Suprapubic skin (tissue), 4 donors: ENCODE results near the gene GRK5. TPM values are rescaled to one million over a fixed set of nuclear protein-coding genes. Genes with fewer than 3 reads are reported as not detected.
A peak's percentile ranks its signal among the peaks of the same experiment; 100 is the strongest.

Experiments used
- DNase-seq, 2 donors: peaks; one replicate each; pipeline ENCODE4 v3.0.0-alpha.2; 2019; ENCODE audit warnings: low spot score in 2 of 2
- H3K27ac ChIP-seq: fragments of 200-600 bp; sonication (generic); one replicate; pipeline ENCODE4 v1.5.1; 2019
- H3K27me3 ChIP-seq: fragments of 200-600 bp; sonication (generic); one replicate; pipeline ENCODE4 v1.5.1; 2019
- H3K36me3 ChIP-seq: fragments of 200-600 bp; sonication (generic); one replicate; pipeline ENCODE4 v1.5.1; 2019
- H3K4me1 ChIP-seq: fragments of 200-600 bp; sonication (generic); one replicate; pipeline ENCODE4 v1.5.1; 2019
- H3K4me3 ChIP-seq: fragments of 200-600 bp; sonication (generic); one replicate; pipeline ENCODE4 v1.5.1; 2019; ENCODE audit warnings: mild to moderate bottlenecking
- H3K9me3 ChIP-seq: fragments of 200-600 bp; sonication (generic); one replicate; pipeline ENCODE4 v1.5.1; 2019
- EP300 ChIP-seq: sonication (generic); formaldehyde crosslinking; IDR thresholded peaks from one replicate; pipeline ENCODE4 v1.6.1; 2017; ENCODE audit warnings: antibody characterized with exemption
- POLR2A ChIP-seq, 2 donors: fragments of 450-650 bp; IDR thresholded peaks; one replicate each; pipeline ENCODE4 v1.6.1; 2017; ENCODE audit warnings: antibody characterized with exemption in 2 of 2, mild to moderate bottlenecking in 2 of 2, moderate library complexity in 2 of 2
- POLR2AphosphoS5 ChIP-seq, 3 donors: sonication (generic); formaldehyde crosslinking; IDR thresholded peaks; one replicate each; pipeline ENCODE4 v1.6.1; 2017; ENCODE audit warnings: antibody characterized with exemption in 3 of 3
- WGBS: methylation state at CpG from one replicate; pipeline ENCODE4 v1.1.5; 2018; 5-methylcytosine and 5-hydroxymethylcytosine counted together
- total RNA-seq, 4 donors: library from RNA; depleted of rRNA; stranded (reverse); fragments of >200 nt; gene quantifications; one replicate each; pipeline ENCODE4 v1.1.0, GENCODE V29; 2016
- TF ChIP-seq, protein P1 (sequence below), 2 donors: fragments of 200-600 bp in 1 of 2; fragments of 450-650 bp in 1 of 2; sonication (generic) in 1 of 2; IDR thresholded peaks; one replicate each; pipeline ENCODE4 v1.5.1; 2016 to 2019; ENCODE audit warnings: antibody characterized with exemption in 2 of 2, mild to moderate bottlenecking in 1 of 2, moderate library complexity in 1 of 2

Gene GRK5
- 1 to 10 TPM; 4.8 to 9.0 (median 6.7) TPM for total RNA-seq

DNA sequence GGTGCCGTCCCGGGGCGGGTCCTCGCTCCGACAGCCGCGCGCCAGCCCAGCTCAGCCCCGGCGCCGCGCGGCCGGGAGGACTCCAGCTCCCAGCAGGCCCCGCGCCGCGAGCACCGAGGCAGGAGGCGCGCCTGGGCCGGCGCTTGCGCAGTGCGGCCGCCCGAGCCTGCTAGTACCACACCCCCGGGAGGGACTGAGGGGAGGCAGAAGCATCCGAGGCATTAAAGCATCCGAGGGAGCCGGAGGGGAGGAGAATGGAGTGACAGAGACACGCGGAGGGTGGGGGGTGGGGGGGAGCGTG is at the start of gene GRK5:
Gene GRK5 (plus strand): TSS at position 206 of the 301 bp plus-strand sequence. CDS start 347 bp downstream, outside the sequence.
- TF ChIP-seq POLR2A (IDR thresholded peaks at IDR 0.05) (peak in 1 of 2 donors; percentile 46), EP300 (no peak)
- H3K4me3 ChIP-seq, result peak within 1 kb of the TSS; percentile 95
- WGBS, result 2% methylated on average over 5 of the region's 34 CpGs
- H3K9me3 ChIP-seq, result no peaks in the 10 kb centered on the region
- H3K27me3 ChIP-seq, result no peaks in the 10 kb centered on the region
- H3K27ac ChIP-seq, result peak within 1 kb of the TSS; percentile 98
- DNase-seq, result peak; percentile 94 to 95
- no peaks in the 10 kb centered on the region for H3K36me3 ChIP-seq
- peaks cover 46% of the 10 kb centered on the region for H3K4me1 ChIP-seq

DNA sequence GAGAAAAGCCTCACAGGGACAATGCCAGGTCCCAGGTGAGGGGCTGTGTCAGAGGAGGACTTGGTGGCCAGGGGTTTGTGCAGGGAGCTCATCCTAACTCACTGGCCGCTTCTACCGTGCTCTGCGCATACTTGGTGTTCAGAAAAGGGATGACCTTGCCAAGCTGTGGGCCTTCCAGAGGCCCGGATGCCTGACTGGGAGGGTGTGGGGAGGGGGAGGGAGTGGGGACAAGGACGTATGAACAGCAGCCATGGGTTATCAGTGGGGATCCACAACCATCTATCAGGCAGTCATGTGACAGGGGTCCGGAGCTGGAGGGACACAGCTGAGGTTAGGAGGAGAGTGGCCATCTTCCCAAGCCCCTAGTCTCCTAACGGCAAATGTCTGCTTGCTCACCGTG is 48.0 kb upstream of the GRK5 start:
- no peaks in the 10 kb centered on the region for H3K9me3 ChIP-seq
- H3K36me3 ChIP-seq, result peaks cover 59% of the 10 kb centered on the region
- peaks cover 2% of the 10 kb centered on the region for H3K4me1 ChIP-seq
- 92% methylated on average over 8 of the region's 8 CpGs for WGBS
- no peak for DNase-seq
- TF ChIP-seq POLR2AphosphoS5 (IDR thresholded peaks at IDR 0.05), result no peak
- no peak for TF ChIP-seq EP300
- TF ChIP-seq POLR2A (IDR thresholded peaks at IDR 0.05), result no peak
- TF ChIP-seq, protein P1, sequence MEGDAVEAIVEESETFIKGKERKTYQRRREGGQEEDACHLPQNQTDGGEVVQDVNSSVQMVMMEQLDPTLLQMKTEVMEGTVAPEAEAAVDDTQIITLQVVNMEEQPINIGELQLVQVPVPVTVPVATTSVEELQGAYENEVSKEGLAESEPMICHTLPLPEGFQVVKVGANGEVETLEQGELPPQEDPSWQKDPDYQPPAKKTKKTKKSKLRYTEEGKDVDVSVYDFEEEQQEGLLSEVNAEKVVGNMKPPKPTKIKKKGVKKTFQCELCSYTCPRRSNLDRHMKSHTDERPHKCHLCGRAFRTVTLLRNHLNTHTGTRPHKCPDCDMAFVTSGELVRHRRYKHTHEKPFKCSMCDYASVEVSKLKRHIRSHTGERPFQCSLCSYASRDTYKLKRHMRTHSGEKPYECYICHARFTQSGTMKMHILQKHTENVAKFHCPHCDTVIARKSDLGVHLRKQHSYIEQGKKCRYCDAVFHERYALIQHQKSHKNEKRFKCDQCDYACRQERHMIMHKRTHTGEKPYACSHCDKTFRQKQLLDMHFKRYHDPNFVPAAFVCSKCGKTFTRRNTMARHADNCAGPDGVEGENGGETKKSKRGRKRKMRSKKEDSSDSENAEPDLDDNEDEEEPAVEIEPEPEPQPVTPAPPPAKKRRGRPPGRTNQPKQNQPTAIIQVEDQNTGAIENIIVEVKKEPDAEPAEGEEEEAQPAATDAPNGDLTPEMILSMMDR (IDR thresholded peaks at IDR 0.05), result no peak
- no peak overlapping the region for H3K27ac ChIP-seq
- H3K4me3 ChIP-seq, result no peak overlapping the region
- H3K27me3 ChIP-seq, result no peaks in the 10 kb centered on the region

DNA sequence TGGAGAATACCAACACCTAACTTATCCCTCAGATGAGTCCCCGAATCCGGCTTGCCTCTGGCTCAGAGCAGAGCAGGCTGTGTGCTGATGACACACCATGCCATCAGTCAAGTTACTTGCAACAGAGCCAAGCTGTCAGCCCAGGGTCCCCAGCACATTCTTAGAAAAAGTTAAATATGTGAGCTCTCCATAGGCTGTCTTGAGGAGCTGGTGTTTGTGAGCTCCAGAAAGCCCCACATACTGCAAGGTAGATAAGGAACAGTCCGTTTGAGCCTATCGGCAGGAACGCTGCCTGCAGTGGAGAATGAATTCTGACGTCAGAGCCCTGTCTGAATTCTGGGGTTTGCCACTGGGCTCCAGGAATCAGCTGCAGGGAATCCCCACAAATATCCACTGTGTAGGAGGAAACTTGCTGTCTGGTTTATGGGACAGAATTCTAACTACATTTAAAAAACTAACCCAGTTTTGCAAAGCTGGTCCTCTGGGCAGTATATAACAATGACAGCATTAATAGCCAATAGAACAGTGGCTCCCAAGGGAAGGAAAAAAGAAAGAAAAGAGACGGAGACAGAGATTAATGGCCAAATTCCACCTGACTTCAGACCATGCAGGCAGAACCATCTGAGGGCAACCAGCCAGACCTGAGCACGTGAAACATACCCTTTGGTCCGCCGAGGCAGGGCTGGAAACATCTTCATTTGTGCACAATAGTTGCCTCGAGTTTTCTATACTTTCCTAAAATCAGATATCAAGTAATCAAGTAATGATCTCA is 45.5 kb upstream of the GRK5 start:
- no peak for DNase-seq
- Histone ChIP-seq H3K36me3 (peaks cover 33% of the 10 kb centered on the region), H3K9me3 (no peaks in the 10 kb centered on the region), H3K27me3 (no peaks in the 10 kb centered on the region), H3K4me1 (peaks cover 19% of the 10 kb centered on the region), H3K27ac (no peak overlapping the region), H3K4me3 (no peak overlapping the region)
- TF ChIP-seq, protein P1 (IDR thresholded peaks at IDR 0.05), result no peak
- TF ChIP-seq POLR2A (IDR thresholded peaks at IDR 0.05), result no peak
- TF ChIP-seq EP300, result no peak
- no peak for TF ChIP-seq POLR2AphosphoS5 (IDR thresholded peaks at IDR 0.05)
- 65% methylated on average over 11 of the region's 11 CpGs for WGBS

DNA sequence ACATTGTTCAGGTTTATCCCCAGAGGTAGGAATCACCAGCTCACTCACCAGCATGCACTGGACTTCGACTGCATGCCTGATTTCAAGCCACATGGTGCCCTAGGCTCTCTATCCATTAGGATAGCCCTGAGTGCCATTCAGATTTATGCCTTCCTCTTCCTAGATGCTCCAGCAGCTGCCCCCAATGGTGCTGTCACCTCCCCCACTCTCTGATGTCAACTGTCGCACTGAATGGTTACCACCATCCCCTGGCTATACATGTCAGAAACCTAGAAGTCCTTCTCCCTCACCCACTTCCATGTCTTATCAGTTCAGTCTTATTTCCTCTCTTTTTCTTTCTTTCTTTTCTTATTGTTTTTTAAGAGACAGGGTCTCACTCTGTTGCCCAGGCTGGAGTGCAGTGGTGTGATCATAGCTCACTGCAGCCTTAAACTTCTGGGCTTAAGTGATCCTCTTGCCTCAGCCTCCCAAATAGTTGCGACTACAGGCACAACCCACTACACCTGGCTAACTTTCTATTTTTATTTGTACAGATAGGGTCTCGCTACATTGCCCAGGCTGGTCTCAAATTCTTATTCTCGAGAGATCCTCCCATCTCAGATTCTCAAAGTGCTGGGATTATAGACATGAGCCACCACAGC is 44.8 kb upstream of the GRK5 start:
- no peak for DNase-seq
- Histone ChIP-seq H3K4me1 (peaks cover 19% of the 10 kb centered on the region), H3K27ac (no peak overlapping the region), H3K4me3 (no peak overlapping the region), H3K27me3 (no peaks in the 10 kb centered on the region), H3K9me3 (no peaks in the 10 kb centered on the region), H3K36me3 (peaks cover 30% of the 10 kb centered on the region)
- no peak for TF ChIP-seq EP300
- no peak for TF ChIP-seq POLR2A (IDR thresholded peaks at IDR 0.05)
- TF ChIP-seq, protein P1 (IDR thresholded peaks at IDR 0.05), result no peak
- TF ChIP-seq POLR2AphosphoS5 (IDR thresholded peaks at IDR 0.05), result no peak
- 94% methylated on average over 5 of the region's 5 CpGs for WGBS

DNA sequence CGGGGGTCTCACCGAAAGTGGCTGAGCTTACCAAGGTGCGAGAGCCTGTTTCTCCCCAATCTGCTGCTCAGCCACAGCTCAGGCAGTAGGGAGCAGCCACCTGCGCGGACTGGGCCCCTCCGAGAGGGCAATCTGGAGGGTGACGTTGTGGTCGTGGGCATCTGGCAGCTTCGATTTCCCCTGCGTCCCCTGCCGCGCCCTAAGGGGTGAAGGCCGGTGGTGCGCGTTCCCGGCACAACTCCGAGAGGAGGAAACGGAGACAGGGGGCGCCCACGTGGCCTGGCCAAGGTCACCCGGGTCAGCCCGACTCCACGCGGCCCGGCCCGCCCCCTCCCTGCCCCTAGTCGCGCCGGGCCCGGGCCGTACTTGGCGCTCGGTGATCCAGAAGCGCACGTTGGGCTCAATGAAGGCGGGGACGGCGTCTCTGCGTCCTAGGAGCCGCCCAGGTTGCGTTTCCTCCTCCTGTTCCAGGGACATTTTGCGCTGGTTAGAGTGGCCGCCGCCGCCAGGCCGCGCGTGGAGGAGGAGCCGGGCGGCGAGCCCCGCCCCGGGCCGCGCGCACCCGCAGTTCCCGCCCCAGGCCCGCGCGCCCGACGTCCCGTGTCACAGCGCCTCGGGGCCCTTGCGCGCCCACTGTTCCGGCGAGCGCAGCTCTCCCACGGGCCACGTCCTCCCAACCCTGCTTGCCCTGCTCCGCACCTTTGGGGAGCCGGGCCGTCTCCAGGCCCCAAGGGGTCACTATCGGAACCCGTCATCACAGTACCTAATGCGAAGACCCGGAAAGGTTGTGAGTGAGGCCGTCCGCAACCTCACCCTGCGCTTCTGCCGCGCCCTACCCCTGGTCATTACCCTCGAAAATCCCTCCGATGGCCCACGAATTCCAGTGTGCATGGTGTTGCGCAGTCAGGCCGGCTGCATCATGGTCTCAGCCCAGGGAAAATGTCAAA is 41.9 kb upstream of the GRK5 start, which contains the start of gene SFXN4:
Gene SFXN4 (minus strand): TSS at position 544 of the 947 bp plus-strand sequence. CDS start 67 bp downstream, at position 477.
- Histone ChIP-seq H3K27ac (peak within 1 kb of the TSS; percentile 84), H3K4me1 (peaks cover 19% of the 10 kb centered on the region), H3K9me3 (no peaks in the 10 kb centered on the region), H3K36me3 (peaks cover 30% of the 10 kb centered on the region), H3K27me3 (no peaks in the 10 kb centered on the region), H3K4me3 (peak within 1 kb of the TSS; percentile 80)
- TF ChIP-seq POLR2A (IDR thresholded peaks at IDR 0.05) (peak in 1 of 2 donors; percentile 59), EP300 (no peak), POLR2AphosphoS5 (IDR thresholded peaks at IDR 0.05) (peak in 1 of 3 donors; percentile 51)
- TF ChIP-seq, protein P1 (IDR thresholded peaks at IDR 0.05), result no peak
- WGBS, result under 1% methylated on average over 26 of the region's 90 CpGs
- DNase-seq, result peak; percentile 84 to 87
